ENCODE data around the gene KLHL22. TPM values are rescaled to one million over a fixed set of nuclear protein-coding genes. Genes with fewer than 3 reads are reported as not detected.
"Not testable (repeated sequence)": the region's sequence is repeated elsewhere in the genome, so short reads cannot be mapped to it uniquely, and the experiment has no call there.

The KLHL22 gene
- total and polyA plus RNA-seq, 2 of the 13 experiments (the other 11 are each of a cell fraction or from before 2014, with no cell fraction given), result 10.9 to 14.8 TPM

GRCh38 chr22:20451129-20451778 is 44.3 kb downstream of the KLHL22 start:
- FAIRE-seq; H3K27ac ChIP-seq (ENCODE audit: extremely low read length, insufficient read depth, low read length); H3K4me3 ChIP-seq (replicated peaks in 1 of 3; ENCODE audit: insufficient read depth in 1 of 3, low read depth in 2 of 3, low read length in 3 of 3); H2AFZ ChIP-seq (ENCODE audit: low read length); H3K27me3 ChIP-seq (ENCODE audit: control insufficient read depth in 1 of 2, insufficient read depth in 2 of 2, low read length in 2 of 2); POLR2A ChIA-PET; in situ Hi-C loops (cut with HindIII; ENCODE audit: extremely low pct_ligation_motif_present, low pct_unique_long_range_greater_than_20kb); H3K36me3 ChIP-seq (replicated peaks in 1 of 2; ENCODE audit: control insufficient read depth in 1 of 2, insufficient read depth in 2 of 2, low read length in 2 of 2); H3K79me2 ChIP-seq (ENCODE audit: insufficient read depth, low read length); ATAC-seq; H4K20me1 ChIP-seq (ENCODE audit: insufficient read depth, low read length); DNase-seq (ENCODE audit: low spot score); BruUV-seq (replicated peaks); H3K9me3 ChIP-seq (ENCODE audit: low read length); H3K9ac ChIP-seq (ENCODE audit: insufficient read depth, low read depth, low read length); CTCF ChIA-PET (ENCODE audit: low intra/inter-chr PET ratio, low total read pairs); H3K4me2 ChIP-seq (ENCODE audit: low read depth, low read length); H3K4me1 ChIP-seq (ENCODE audit: insufficient read depth, low read length); intact Hi-C loops (cut with micrococcal nuclease; ENCODE audit: unreplicated experiment): not testable (repeated sequence)
- WGBS (ENCODE audit: low lambda C conversion rate), result 93% methylated on average over 14 of the region's 15 CpGs

DNA sequence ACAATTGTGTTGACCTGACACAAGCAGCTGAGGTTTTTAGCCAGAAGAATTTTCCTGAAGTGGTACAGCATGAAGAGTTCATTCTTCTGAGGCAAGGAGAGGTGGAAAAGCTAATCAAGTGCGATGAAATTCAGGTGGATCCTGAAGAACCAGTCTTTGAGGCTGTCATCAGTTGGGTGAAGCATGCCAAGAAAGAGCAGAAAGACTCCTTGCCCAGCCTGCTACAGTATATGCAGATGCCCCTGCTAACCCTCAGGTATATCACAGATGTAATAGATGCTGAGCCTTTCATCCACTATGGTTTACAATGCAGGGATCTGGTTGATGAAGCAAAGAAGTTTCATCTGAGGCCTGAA is 45.1 kb downstream of the KLHL22 start:
- no peak overlapping the region for H3K27ac ChIP-seq (ENCODE audit: extremely low read length, insufficient read depth, low read length)
- DNase-seq (ENCODE audit: low spot score) (no peak), ATAC-seq (no peak), FAIRE-seq (no peak)
- no peaks in the 10 kb centered on the region for H3K4me1 ChIP-seq (ENCODE audit: insufficient read depth, low read length)
- no peak overlapping the region for H3K9ac ChIP-seq (ENCODE audit: insufficient read depth, low read depth, low read length)
- no TSS peak for BruUV-seq (replicated peaks)
- whole genome bisulfite sequencing (ENCODE audit: low lambda C conversion rate), result 100% methylated on average over 1 of the region's 1 CpG
- H3K36me3 ChIP-seq (replicated peaks in 1 of 2; ENCODE audit: control insufficient read depth in 1 of 2, insufficient read depth in 2 of 2, low read length in 2 of 2), result peaks cover 1 to 8% of the 10 kb centered on the region in 2 experiments; a peak in 3 of 5 replicates
- no peaks in the 10 kb centered on the region for H3K9me3 ChIP-seq (ENCODE audit: low read length)
- H3K27me3 ChIP-seq (ENCODE audit: control insufficient read depth in 1 of 2, insufficient read depth in 2 of 2, low read length in 2 of 2), result no peaks in the 10 kb centered on the region
- ChIA-PET POLR2A (no interaction called here), CTCF (ENCODE audit: low intra/inter-chr PET ratio, low total read pairs) (no interaction called here)
- H4K20me1 ChIP-seq (ENCODE audit: insufficient read depth, low read length), result no peaks in the 10 kb centered on the region
- H3K79me2 ChIP-seq (ENCODE audit: insufficient read depth, low read length), result no peaks in the 10 kb centered on the region
- in situ Hi-C loops (cut with HindIII; ENCODE audit: extremely low pct_ligation_motif_present, low pct_unique_long_range_greater_than_20kb) (no loop called here), intact Hi-C loops (cut with micrococcal nuclease; ENCODE audit: unreplicated experiment) (no loop called here)
- no peak overlapping the region for H3K4me3 ChIP-seq (replicated peaks in 1 of 3; ENCODE audit: insufficient read depth in 1 of 3, low read depth in 2 of 3, low read length in 3 of 3)
- H2AFZ ChIP-seq (ENCODE audit: low read length), result no peak overlapping the region
- no peak overlapping the region for H3K4me2 ChIP-seq (ENCODE audit: low read depth, low read length)
- TF ChIP-seq GTF2F1 (IDR thresholded peaks at IDR 0.05; ENCODE audit: low read length), result no peak
- TF ChIP-seq SALL2 (CRISPR knock-in tag; IDR thresholded peaks at IDR 0.05), result no peak
- TF ChIP-seq SMYD3 (CRISPR knock-in tag; IDR thresholded peaks at IDR 0.05), result no peak
- TF ChIP-seq, protein P1, sequence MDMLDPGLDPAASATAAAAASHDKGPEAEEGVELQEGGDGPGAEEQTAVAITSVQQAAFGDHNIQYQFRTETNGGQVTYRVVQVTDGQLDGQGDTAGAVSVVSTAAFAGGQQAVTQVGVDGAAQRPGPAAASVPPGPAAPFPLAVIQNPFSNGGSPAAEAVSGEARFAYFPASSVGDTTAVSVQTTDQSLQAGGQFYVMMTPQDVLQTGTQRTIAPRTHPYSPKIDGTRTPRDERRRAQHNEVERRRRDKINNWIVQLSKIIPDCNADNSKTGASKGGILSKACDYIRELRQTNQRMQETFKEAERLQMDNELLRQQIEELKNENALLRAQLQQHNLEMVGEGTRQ (IDR thresholded peaks at IDR 0.05; ENCODE audit: low read depth, low read length), result no peak
- TF ChIP-seq, protein P1 (CRISPR knock-in tag; IDR thresholded peaks at IDR 0.05; ENCODE audit: borderline replicate concordance), result no peak
- TF ChIP-seq, protein P2, sequence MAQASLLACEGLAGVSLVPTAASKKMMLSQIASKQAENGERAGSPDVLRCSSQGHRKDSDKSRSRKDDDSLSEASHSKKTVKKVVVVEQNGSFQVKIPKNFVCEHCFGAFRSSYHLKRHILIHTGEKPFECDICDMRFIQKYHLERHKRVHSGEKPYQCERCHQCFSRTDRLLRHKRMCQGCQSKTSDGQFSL (CRISPR knock-in tag; IDR thresholded peaks at IDR 0.05), result no peak
- no peak for TF ChIP-seq RORA (CRISPR knock-in tag; IDR thresholded peaks at IDR 0.05)
- TF ChIP-seq STAT5B (CRISPR knock-in tag; IDR thresholded peaks at IDR 0.05), result no peak
- no peak for TF ChIP-seq NCOR1 (IDR thresholded peaks at IDR 0.05; ENCODE audit: borderline replicate concordance, low read length)
- TF ChIP-seq NFIC (IDR thresholded peaks at IDR 0.05; ENCODE audit: low read length), result no peak
- no peak for TF ChIP-seq ZBTB44 (CRISPR knock-in tag; IDR thresholded peaks at IDR 0.05)
- no peak for TF ChIP-seq TEAD2 (CRISPR knock-in tag; IDR thresholded peaks at IDR 0.05)

Measured in HepG2 (cell line).